ENCODE measurements around the gene CD2. TPM values are rescaled to one million over a fixed set of nuclear protein-coding genes. Genes with fewer than 3 reads are reported as not detected.
A peak's percentile ranks its signal among the peaks of the same experiment; 100 is the strongest.

Gene CD2
- total and polyA plus RNA-seq, 2 donors (not counting 1 experiment from before 2014, with no cell fraction given), result not detected

- Histone ChIP-seq H3K9me3 (ENCODE audit: control insufficient read depth, insufficient read depth, low read depth, low read length) (no peaks in the 10 kb centered on the region), H3K9ac (ENCODE audit: insufficient read depth, low read length) (no peak overlapping the region), H3K4me1 (ENCODE audit: control insufficient read depth, extremely low read depth, insufficient read depth, low read length) (no peaks in the 10 kb centered on the region), H3K4me3 (replicated peaks in 1 of 4; ENCODE audit: control extremely low read depth in 1 of 4, insufficient read depth in 1 of 4, low read depth in 3 of 4, low read length in 4 of 4) (no peak overlapping the region), H3K79me2 (ENCODE audit: control insufficient read depth, insufficient read depth, low read length) (no peaks in the 10 kb centered on the region), H3K27me3 (ENCODE audit: control insufficient read depth, insufficient read depth, low read length) (no peaks in the 10 kb centered on the region), H3K4me2 (ENCODE audit: extremely low read depth, insufficient read depth, low read length) (no peak overlapping the region), H4K20me1 (ENCODE audit: control insufficient read depth, extremely low read depth, insufficient read depth, low read length) (no peaks in the 10 kb centered on the region), H3K27ac (ENCODE audit: insufficient read depth, low read length) (no peak overlapping the region), H2AFZ (ENCODE audit: low read length) (no peak overlapping the region), H3K36me3 (ENCODE audit: control insufficient read depth, insufficient read depth, low read length) (no peaks in the 10 kb centered on the region)
- peak in 1 of 2 donors; percentile 55 for DNase-seq (ENCODE audit: low read depth in 2 of 2)
- TF ChIP-seq CTCF (conservative IDR thresholded peaks at IDR 0.05 in 1 of 2, IDR thresholded peaks at IDR 0.05 in 1 of 2; ENCODE audit: low read depth in 1 of 2, low read length in 2 of 2) (no peak), EZH2 (IDR thresholded peaks at IDR 0.05; ENCODE audit: low read length, missing control alignments) (no peak)
Measured at GRCh38 chr1:116772648-116773045, 18.4 kb downstream of the CD2 start.

GRCh38 chr1:116775116-116775752, 21.0 kb downstream of the CD2 start:
- Histone ChIP-seq H4K20me1 (ENCODE audit: control insufficient read depth, extremely low read depth, insufficient read depth, low read length) (no peaks in the 10 kb centered on the region), H3K79me2 (ENCODE audit: control insufficient read depth, insufficient read depth, low read length) (no peaks in the 10 kb centered on the region), H3K9me3 (ENCODE audit: control insufficient read depth, insufficient read depth, low read depth, low read length) (no peaks in the 10 kb centered on the region), H3K4me3 (replicated peaks in 1 of 4; ENCODE audit: control extremely low read depth in 1 of 4, insufficient read depth in 1 of 4, low read depth in 3 of 4, low read length in 4 of 4) (no peak overlapping the region), H3K27ac (ENCODE audit: insufficient read depth, low read length) (no peak overlapping the region), H3K4me1 (ENCODE audit: control insufficient read depth, extremely low read depth, insufficient read depth, low read length) (no peaks in the 10 kb centered on the region), H3K27me3 (ENCODE audit: control insufficient read depth, insufficient read depth, low read length) (no peaks in the 10 kb centered on the region), H3K36me3 (ENCODE audit: control insufficient read depth, insufficient read depth, low read length) (no peaks in the 10 kb centered on the region), H3K9ac (ENCODE audit: insufficient read depth, low read length) (no peak overlapping the region), H2AFZ (ENCODE audit: low read length) (no peak overlapping the region), H3K4me2 (ENCODE audit: extremely low read depth, insufficient read depth, low read length) (no peak overlapping the region)
- TF ChIP-seq CTCF (conservative IDR thresholded peaks at IDR 0.05 in 1 of 2, IDR thresholded peaks at IDR 0.05 in 1 of 2; ENCODE audit: low read depth in 1 of 2, low read length in 2 of 2), result no peak
- no peak for TF ChIP-seq EZH2 (IDR thresholded peaks at IDR 0.05; ENCODE audit: low read length, missing control alignments)
- no peak for DNase-seq (ENCODE audit: low read depth in 2 of 2)

DNA sequence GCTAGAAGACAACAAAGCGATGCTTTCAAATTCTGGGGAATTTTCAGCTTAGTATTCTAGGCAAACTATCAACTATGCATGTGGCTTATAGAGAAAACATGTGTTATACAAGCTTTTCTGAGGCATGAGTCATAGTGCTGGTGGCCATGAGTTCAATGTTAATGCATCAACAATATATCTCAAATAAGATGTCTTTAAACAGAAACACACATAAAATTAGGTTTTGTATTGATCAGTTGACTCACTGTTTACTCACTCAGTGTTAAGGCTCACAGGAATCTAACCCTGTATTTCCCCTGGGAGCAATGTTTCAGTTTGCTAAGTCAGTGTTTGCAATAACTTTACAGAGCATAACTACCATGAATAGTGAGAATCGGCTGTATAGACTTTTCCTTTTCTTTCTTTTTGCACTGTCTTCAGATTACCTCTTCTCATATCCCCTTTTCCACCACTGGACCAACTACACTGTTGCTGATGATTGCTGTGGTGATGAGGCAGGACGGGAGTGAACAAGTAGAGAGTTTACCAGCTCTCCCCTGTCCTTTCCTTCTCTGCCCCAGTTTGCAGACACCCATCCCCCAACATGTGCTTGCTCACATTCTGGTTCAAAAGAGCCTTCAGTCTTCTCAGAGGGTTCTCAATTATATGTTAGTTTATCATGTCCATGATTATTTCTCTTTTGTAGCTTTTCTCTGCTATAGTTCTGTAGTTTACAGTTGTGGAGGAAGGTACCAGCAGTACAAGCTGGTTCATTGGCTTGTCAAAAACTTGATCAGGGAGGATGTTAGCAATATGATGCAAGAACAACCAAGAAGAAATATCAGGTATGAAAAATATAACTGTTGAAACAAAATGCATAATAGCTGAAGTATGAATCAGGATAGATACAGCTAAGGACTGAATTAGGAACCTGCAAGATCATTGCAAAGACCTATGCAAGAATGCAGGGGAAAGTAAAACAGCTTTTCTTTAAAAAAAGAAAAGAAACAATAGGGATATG, 23.9 kb downstream of the CD2 start:
- Histone ChIP-seq H3K79me2 (ENCODE audit: control insufficient read depth, insufficient read depth, low read length) (no peaks in the 10 kb centered on the region), H3K9ac (ENCODE audit: insufficient read depth, low read length) (no peak overlapping the region), H3K36me3 (ENCODE audit: control insufficient read depth, insufficient read depth, low read length) (no peaks in the 10 kb centered on the region), H3K27me3 (ENCODE audit: control insufficient read depth, insufficient read depth, low read length) (no peaks in the 10 kb centered on the region), H2AFZ (ENCODE audit: low read length) (no peak overlapping the region), H3K4me1 (ENCODE audit: control insufficient read depth, extremely low read depth, insufficient read depth, low read length) (no peaks in the 10 kb centered on the region), H3K4me2 (ENCODE audit: extremely low read depth, insufficient read depth, low read length) (no peak overlapping the region), H4K20me1 (ENCODE audit: control insufficient read depth, extremely low read depth, insufficient read depth, low read length) (no peaks in the 10 kb centered on the region), H3K9me3 (ENCODE audit: control insufficient read depth, insufficient read depth, low read depth, low read length) (no peaks in the 10 kb centered on the region), H3K27ac (ENCODE audit: insufficient read depth, low read length) (no peak overlapping the region), H3K4me3 (replicated peaks in 1 of 4; ENCODE audit: control extremely low read depth in 1 of 4, insufficient read depth in 1 of 4, low read depth in 3 of 4, low read length in 4 of 4) (no peak overlapping the region)
- TF ChIP-seq EZH2 (IDR thresholded peaks at IDR 0.05; ENCODE audit: low read length, missing control alignments) (no peak), CTCF (conservative IDR thresholded peaks at IDR 0.05 in 1 of 2, IDR thresholded peaks at IDR 0.05 in 1 of 2; ENCODE audit: low read depth in 1 of 2, low read length in 2 of 2) (no peak)
- peak; percentile 62 to 83 for DNase-seq (ENCODE audit: low read depth in 2 of 2)

Data from fibroblast of lung (primary cell).